Endothelial cell of umbilical vein (primary cell): ENCODE measurements around the gene HOPX. TPM values are rescaled to one million over a fixed set of nuclear protein-coding genes. Genes with fewer than 3 reads are reported as not detected.

Source experiments
- BruUV-seq: library from RNA; stranded (reverse); fragments of 400-500 nt; replicated peaks from 2 replicates; lab custom pipeline; 2021; lab: Mats Ljungman, UMichigan
- CTCF ChIA-PET: fragments of 300-600, 350-600 bp; sonication (Branson Sonifier 250); formaldehyde crosslinking; loops from one replicate; lab custom pipeline; 2021; ENCODE audit warnings: antibody characterized with exemption, inconsistent platforms; lab: Charles Lee
- POLR2A ChIA-PET: fragments of 300-600, 350-600 bp; sonication (Branson Sonifier 250); formaldehyde crosslinking; loops from one replicate; lab custom pipeline; 2021; ENCODE audit warnings: antibody characterized with exemption, inconsistent platforms; lab: Charles Lee
- DNase-seq: peaks from one replicate; pipeline ENCODE4 v3.0.0-alpha.2; 2011; ENCODE audit warnings: low read depth, low spot score
- FAIRE-seq: peaks from 2 replicates; lab custom pipeline; 2011; peaks lifted over from hg19 to GRCh38; lab: Jason Lieb, UNC
- H2AFZ ChIP-seq: 2 replicates; pipeline ENCODE4 v1.6.0; 2012; ENCODE audit warnings: low read depth, low read length, control low read depth, inconsistent platforms
- H3K27ac ChIP-seq: 2 replicates; pipeline ENCODE4 v1.5.1; 2011; ENCODE audit warnings: low read depth, mild to moderate bottlenecking, control low read depth, low read length, moderate library complexity; ENCODE audit not compliant: insufficient read depth
- H3K27me3 ChIP-seq, 2 experiments: 2 replicates each; pipeline versions ENCODE4 v1.6.0 to v1.6.1; 2011; ENCODE audit warnings: low read length in 2 of 2, mixed read lengths in 1 of 2; ENCODE audit not compliant: control insufficient read depth in 2 of 2, insufficient read depth in 2 of 2
- H3K36me3 ChIP-seq, 2 experiments: 2 replicates in 1 of 2; 3 replicates in 1 of 2; pipeline ENCODE4 v1.5.1; 2011; ENCODE audit warnings: low read length in 2 of 2, mild to moderate bottlenecking in 1 of 2, moderate library complexity in 1 of 2; ENCODE audit not compliant: control insufficient read depth in 2 of 2, insufficient read depth in 2 of 2; ENCODE audit errors: extremely low read depth in 1 of 2
- H3K4me1 ChIP-seq: 3 replicates; pipeline ENCODE4 v1.5.1; 2011; ENCODE audit warnings: mild to moderate bottlenecking, low read length; ENCODE audit not compliant: control insufficient read depth, insufficient read depth; ENCODE audit errors: extremely low read depth
- H3K4me2 ChIP-seq: 2 replicates; pipeline ENCODE4 v1.6.1; 2011; ENCODE audit warnings: low read length, control low read depth, mixed read lengths; ENCODE audit not compliant: insufficient read depth
- H3K4me3 ChIP-seq, 3 experiments: fragments of 200-600 bp in 1 of 3; sonication (generic), shearing (Covaris generic) in 1 of 3; replicated peaks in 1 of 3; 2 replicates each; pipeline ENCODE4 v1.5.1; 2011 to 2016; ENCODE audit warnings: control low read depth in 3 of 3, low read length in 3 of 3, mild to moderate bottlenecking in 2 of 3, inconsistent platforms in 1 of 3, low read depth in 1 of 3, moderate library complexity in 1 of 3; ENCODE audit not compliant: insufficient read depth in 1 of 3
- H3K79me2 ChIP-seq: 2 replicates; pipeline ENCODE4 v1.6.0; 2012; ENCODE audit warnings: low read length, inconsistent platforms; ENCODE audit not compliant: control insufficient read depth, insufficient read depth
- H3K9ac ChIP-seq: replicated peaks from 2 replicates; pipeline ENCODE3; 2011; ENCODE audit warnings: low read length, control low read depth; ENCODE audit not compliant: insufficient read depth; ENCODE audit errors: extremely low read depth
- H3K9me1 ChIP-seq: replicated peaks from 3 replicates; pipeline ENCODE4 v1.6.0; 2011; ENCODE audit warnings: mild to moderate bottlenecking, low read length; ENCODE audit not compliant: control insufficient read depth, insufficient read depth; ENCODE audit errors: extremely low read depth
- H3K9me3 ChIP-seq: replicated peaks from 2 replicates; pipeline ENCODE4 v1.5.1; 2012; ENCODE audit warnings: low read length, inconsistent platforms; ENCODE audit not compliant: control insufficient read depth, insufficient read depth
- H4K20me1 ChIP-seq: replicated peaks from 2 replicates; pipeline ENCODE3; 2011; ENCODE audit warnings: mild to moderate bottlenecking, low read length; ENCODE audit not compliant: control insufficient read depth, insufficient read depth; ENCODE audit errors: extremely low read depth
- CTCF ChIP-seq, 2 donors: IDR thresholded peaks; 1 replicate in 1 of 2; 2 replicates in 1 of 2; pipeline ENCODE4 v1.5.1; 2011; ENCODE audit warnings: low read length in 2 of 2, mild to moderate bottlenecking in 2 of 2, moderate library complexity in 2 of 2, control low read depth in 1 of 2, inconsistent platforms in 1 of 2, low read depth in 1 of 2; ENCODE audit not compliant: insufficient read depth in 1 of 2; ENCODE audit errors: extremely low read depth in 1 of 2
- EZH2 ChIP-seq: IDR thresholded peaks from 2 replicates; pipeline ENCODE4 v1.6.1; 2012; ENCODE audit warnings: borderline replicate concordance, low read depth, mild to moderate bottlenecking, moderate library complexity, low read length, inconsistent platforms; ENCODE audit not compliant: severe bottlenecking
- FOS ChIP-seq: IDR thresholded peaks from 2 replicates; pipeline ENCODE4 v1.6.1; 2011; ENCODE audit warnings: mild to moderate bottlenecking, low read length, moderate library complexity, borderline replicate concordance; ENCODE audit not compliant: insufficient read depth
- GATA2 ChIP-seq: IDR thresholded peaks from 2 replicates; pipeline ENCODE4 v1.7.0; 2011; ENCODE audit warnings: low read depth, mild to moderate bottlenecking, moderate library complexity, mixed read lengths, low read length; ENCODE audit not compliant: insufficient read length, insufficient read depth
- JUN ChIP-seq: IDR thresholded peaks from 2 replicates; pipeline ENCODE4 v1.6.1; 2011; ENCODE audit warnings: borderline replicate concordance, low read depth; ENCODE audit not compliant: insufficient read length, insufficient read depth
- MAX ChIP-seq: IDR thresholded peaks from 2 replicates; pipeline ENCODE4 v1.6.1; 2011; ENCODE audit not compliant: insufficient read depth, insufficient read length
- MYC ChIP-seq: IDR thresholded peaks from one replicate; pipeline ENCODE4 v1.6.1; 2011; ENCODE audit warnings: mild to moderate bottlenecking, low read depth, low read length
- POLR2A ChIP-seq: IDR thresholded peaks from 2 replicates; pipeline ENCODE4 v1.6.1; 2012; ENCODE audit warnings: low read depth, mild to moderate bottlenecking, control low read depth, low read length
- POLR2AphosphoS5 ChIP-seq: IDR thresholded peaks from 2 replicates; pipeline ENCODE4 v1.6.1; 2012; ENCODE audit warnings: low read depth, mild to moderate bottlenecking, control low read depth, low read length, moderate library complexity; ENCODE audit not compliant: insufficient read depth
- dilution Hi-C: fragments of 300-500 bp; cut with MboI; formaldehyde crosslinking; loops from one replicate; pipeline ENCODE4 v1.15.0; 2019; ENCODE audit warnings: low sequenced_read_pairs; ENCODE audit not compliant: extremely low pct_ligation_motif_present
- intact Hi-C: fragments of 100-400 bp; cut with micrococcal nuclease; formaldehyde crosslinking; loops from one replicate; pipeline ENCODE4 v1.10.0; 2022
- polyA plus RNA-seq, 4 experiments: library from polyadenylated mRNA; depleted of rRNA in 3 of 4; stranded (reverse) in 3 of 4; unstranded in 1 of 4; fragments of >200 nt; gene quantifications; 2 replicates each; pipeline versions ENCODE4 v1.2.1 to v1.2.3, GENCODE V29; 2011 to 2012; ENCODE audit warnings: missing spikeins in 1 of 4
- total RNA-seq: library from RNA; stranded (reverse); gene quantifications from 2 replicates; pipeline ENCODE4 v1.2.3, GENCODE V29; 2021

HOPX gene
- total and polyA plus RNA-seq, 2 donors (not counting 3 experiments of a cell fraction or from before 2014, with no cell fraction given), result 3.8 to 5.8 TPM

GRCh38 chr4:56690393-56690792, 9.3 kb upstream of the HOPX start:
- FAIRE-seq (no peak), DNase-seq (no peak)
- Histone ChIP-seq H3K4me3 (no peak overlapping the region), H3K27me3 (no peaks in the 10 kb centered on the region), H3K9ac (no peak overlapping the region), H3K4me2 (no peak overlapping the region), H3K4me1 (peaks cover 4% of the 10 kb centered on the region), H3K9me3 (no peaks in the 10 kb centered on the region), H4K20me1 (no peaks in the 10 kb centered on the region), H3K36me3 (no peaks in the 10 kb centered on the region), H3K9me1 (no peaks in the 10 kb centered on the region), H2AFZ (no peak overlapping the region), H3K79me2 (no peaks in the 10 kb centered on the region), H3K27ac (no peak overlapping the region)
- ChIA-PET POLR2A (no interaction called here), CTCF (interaction anchor here (2.1 kb wide), 1 partner anchor 11 kb away, joined by 9 read pairs; no protein-coding TSS in a partner anchor)
- no TSS peak for BruUV-seq
- dilution Hi-C loops (no loop called here), intact Hi-C loops (no loop called here)
- TF ChIP-seq GATA2 (no peak), FOS (no peak), POLR2AphosphoS5 (no peak), POLR2A (no peak), MAX (no peak), MYC (no peak), CTCF (IDR thresholded peaks at IDR 0.05; ENCODE audit: extremely low read depth in 1 of 2, insufficient read depth in 1 of 2, low read depth in 1 of 2, low read length in 2 of 2) (no peak), JUN (no peak), EZH2 (no peak)
